ENCODE measurements around the gene SBF2. TPM values are rescaled to one million over a fixed set of nuclear protein-coding genes. Genes with fewer than 3 reads are reported as not detected.

The SBF2 gene
- total RNA-seq, 1 experiment from 2014 or later: 31.3 TPM

- TF ChIP-seq EZH2phosphoT487 (IDR thresholded peaks at IDR 0.05; ENCODE audit: borderline replicate concordance, low read length) (no peak), EZH2 (IDR thresholded peaks at IDR 0.05; ENCODE audit: low read length, unreplicated experiment) (no peak), CTCF (conservative IDR thresholded peaks at IDR 0.05; ENCODE audit: low read depth, low read length) (no peak)
- no TSS peak for BruUV-seq (replicated peaks)
- H3K27me3 ChIP-seq (ENCODE audit: low read length): no peaks in the 10 kb centered on the region
- CTCF ChIA-PET: no interaction called here
- no peaks in the 10 kb centered on the region for H3K79me2 ChIP-seq (ENCODE audit: low read length)
- H4K20me1 ChIP-seq (ENCODE audit: low read length): no peaks in the 10 kb centered on the region
- POLR2A ChIA-PET (ENCODE audit: unreplicated experiment): no interaction called here
- intact Hi-C loops (cut with micrococcal nuclease): no loop called here
- H3K36me3 ChIP-seq (ENCODE audit: low read depth, low read length): no peaks in the 10 kb centered on the region
- H3K9me2 ChIP-seq (replicated peaks; ENCODE audit: low read length): no peaks in the 10 kb centered on the region
- H3K4me1 ChIP-seq (ENCODE audit: insufficient read depth, low read length): peaks cover 11% of the 10 kb centered on the region
- H3K9ac ChIP-seq (ENCODE audit: low read length): no peak overlapping the region
- H3K9me3 ChIP-seq (ENCODE audit: low read length): no peaks in the 10 kb centered on the region
- DNase-seq: peak; percentile 36
- H3K27ac ChIP-seq (ENCODE audit: low read length): no peak overlapping the region
- H3K4me3 ChIP-seq (ENCODE audit: low read length): no peak overlapping the region
- H3F3A ChIP-seq (ENCODE audit: low read length, unreplicated experiment): no peaks in the 10 kb centered on the region
- peak; percentile 20; the same call in 1 of the 2 replicates for ATAC-seq
- peak overlapping the region; percentile 18; the same call in 1 of the 2 replicates for H3K4me2 ChIP-seq (ENCODE audit: low read length)
- no peak overlapping the region for H2AFZ ChIP-seq (ENCODE audit: low read length)
Observed at GRCh38 chr11:9821008-9821752, 472.8 kb downstream of the SBF2 start.

GRCh38 chr11:9820260-9820659 lies 473.8 kb downstream of the SBF2 start:
- Histone ChIP-seq H3K4me2 (ENCODE audit: low read length) (no peak overlapping the region), H3K4me3 (ENCODE audit: low read length) (no peak overlapping the region), H2AFZ (ENCODE audit: low read length) (no peak overlapping the region), H3K36me3 (ENCODE audit: low read depth, low read length) (no peaks in the 10 kb centered on the region), H3K27me3 (ENCODE audit: low read length) (no peaks in the 10 kb centered on the region), H3K9ac (ENCODE audit: low read length) (no peak overlapping the region), H4K20me1 (ENCODE audit: low read length) (no peaks in the 10 kb centered on the region), H3K4me1 (ENCODE audit: insufficient read depth, low read length) (peaks cover 18% of the 10 kb centered on the region), H3K9me2 (replicated peaks; ENCODE audit: low read length) (no peaks in the 10 kb centered on the region), H3K79me2 (ENCODE audit: low read length) (no peaks in the 10 kb centered on the region), H3F3A (ENCODE audit: low read length, unreplicated experiment) (no peaks in the 10 kb centered on the region), H3K27ac (ENCODE audit: low read length) (no peak overlapping the region), H3K9me3 (ENCODE audit: low read length) (no peaks in the 10 kb centered on the region)
- ATAC-seq: no peak
- CTCF ChIA-PET: no interaction called here
- DNase-seq: no peak
- POLR2A ChIA-PET (ENCODE audit: unreplicated experiment): no interaction called here
- intact Hi-C loops (cut with micrococcal nuclease): no loop called here
- TF ChIP-seq EZH2 (IDR thresholded peaks at IDR 0.05; ENCODE audit: low read length, unreplicated experiment): no peak
- TF ChIP-seq EZH2phosphoT487 (IDR thresholded peaks at IDR 0.05; ENCODE audit: borderline replicate concordance, low read length): no peak
- TF ChIP-seq CTCF (conservative IDR thresholded peaks at IDR 0.05; ENCODE audit: low read depth, low read length): no peak
- no TSS peak for BruUV-seq (replicated peaks)

- no peak overlapping the region for H3K4me3 ChIP-seq (ENCODE audit: low read length)
- H2AFZ ChIP-seq (ENCODE audit: low read length): no peak overlapping the region
- no peaks in the 10 kb centered on the region for H4K20me1 ChIP-seq (ENCODE audit: low read length)
- BruUV-seq (replicated peaks): no TSS peak
- H3K4me1 ChIP-seq (ENCODE audit: insufficient read depth, low read length): peaks cover 18% of the 10 kb centered on the region
- no peaks in the 10 kb centered on the region for H3K79me2 ChIP-seq (ENCODE audit: low read length)
- ChIA-PET POLR2A (ENCODE audit: unreplicated experiment) (no interaction called here), CTCF (no interaction called here)
- ATAC-seq (no peak), DNase-seq (no peak)
- no peak overlapping the region for H3K4me2 ChIP-seq (ENCODE audit: low read length)
- intact Hi-C loops (cut with micrococcal nuclease): no loop called here
- H3K9me2 ChIP-seq (replicated peaks; ENCODE audit: low read length): no peaks in the 10 kb centered on the region
- no peak overlapping the region for H3K27ac ChIP-seq (ENCODE audit: low read length)
- no peaks in the 10 kb centered on the region for H3K36me3 ChIP-seq (ENCODE audit: low read depth, low read length)
- H3K9ac ChIP-seq (ENCODE audit: low read length): no peak overlapping the region
- H3K27me3 ChIP-seq (ENCODE audit: low read length): no peaks in the 10 kb centered on the region
- TF ChIP-seq CTCF (conservative IDR thresholded peaks at IDR 0.05; ENCODE audit: low read depth, low read length): no peak
- H3F3A ChIP-seq (ENCODE audit: low read length, unreplicated experiment): no peaks in the 10 kb centered on the region
- no peaks in the 10 kb centered on the region for H3K9me3 ChIP-seq (ENCODE audit: low read length)
Observed at GRCh38 chr11:9817191-9817590, 476.8 kb downstream of the SBF2 start.
